GM10266 (cell line): Measurements from ENCODE around the gene RASGRP2.

Experiments used
- DNase-seq: peaks from one replicate; pipeline ENCODE4 v3.0.0; 2012; ENCODE audit errors: extremely low spot score
- CTCF ChIP-seq: IDR thresholded peaks from 2 replicates; pipeline ENCODE4 v1.5.1; 2012; ENCODE audit warnings: mild to moderate bottlenecking, low read depth; ENCODE audit not compliant: control insufficient read depth, insufficient read depth; ENCODE audit errors: missing control alignments

RASGRP2 gene

GRCh38 chr11:64764040-64764611 lies 20.2 kb upstream of the RASGRP2 start:
- no peak for DNase-seq
- no peak for TF ChIP-seq CTCF

GRCh38 chr11:64763526-64764039 lies 19.6 kb upstream of the RASGRP2 start:
- no peak for TF ChIP-seq CTCF
- DNase-seq = no peak

GRCh38 chr11:64762674-64763525 lies 19.0 kb upstream of the RASGRP2 start:
- no peak for DNase-seq
- no peak for TF ChIP-seq CTCF

GRCh38 chr11:64762277-64762673 lies 18.3 kb upstream of the RASGRP2 start:
- no peak for TF ChIP-seq CTCF

GRCh38 chr11:64760759-64761420 lies 16.9 kb upstream of the RASGRP2 start:
- no peak for DNase-seq
- TF ChIP-seq CTCF = no peak

More at GRCh38 chr11:64762277-64762673, 18.3 kb upstream of the RASGRP2 start:
- DNase-seq = no peak

- no peak for TF ChIP-seq CTCF
- no peak for DNase-seq
Measured at GRCh38 chr11:64759722-64760719, 16.1 kb upstream of the RASGRP2 start, which contains the start of gene PYGM. Gene PYGM (minus strand): TSS chr11:64759974. CDS start chr11:64759898, 76 bp downstream.
